DMS 273 treated with DMSO at 0.1 percent for 48 hours (cell line): Measurements from ENCODE around the gene BUD23.
"Not testable (repeated sequence)": the region's sequence is repeated elsewhere in the genome, so short reads cannot be mapped to it uniquely, and the experiment has no call there.

Experiments
- DNase-seq: peaks from one replicate; lab custom pipeline; 2025; lab: John Stamatoyannopoulos, UW

Gene BUD23

GRCh38 chr7:73683056-73683787 lies at the start of gene BUD23, which contains the start of gene DNAJC30:
BUD23 (plus strand) TSS chr7:73683597; CDS start chr7:73683626, 29 bp downstream.
DNAJC30 (minus strand) TSS chr7:73683453; CDS start chr7:73683423, 30 bp downstream.
- peak; percentile 98 for DNase-seq

DNA sequence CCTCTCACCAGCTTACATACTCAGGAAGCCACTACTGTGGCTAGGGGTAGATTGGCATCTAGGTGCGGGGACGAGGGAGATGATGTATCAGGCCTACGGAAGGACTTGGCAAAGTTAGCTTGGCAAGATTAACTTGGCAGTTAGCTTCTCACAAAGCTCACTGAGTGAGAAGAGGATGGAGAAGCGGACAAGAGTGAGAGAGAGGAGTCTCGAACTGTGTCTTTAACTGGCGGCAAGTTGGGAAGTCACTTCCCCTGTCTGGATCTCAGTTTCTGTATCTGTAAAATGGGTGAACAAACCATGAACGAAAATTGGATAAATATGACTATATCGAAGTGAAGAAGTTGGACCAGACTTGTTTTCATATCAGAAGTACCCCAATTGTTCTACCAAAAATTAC lies 49.6 kb upstream of the BUD23 start:
- no peak for DNase-seq

DNA sequence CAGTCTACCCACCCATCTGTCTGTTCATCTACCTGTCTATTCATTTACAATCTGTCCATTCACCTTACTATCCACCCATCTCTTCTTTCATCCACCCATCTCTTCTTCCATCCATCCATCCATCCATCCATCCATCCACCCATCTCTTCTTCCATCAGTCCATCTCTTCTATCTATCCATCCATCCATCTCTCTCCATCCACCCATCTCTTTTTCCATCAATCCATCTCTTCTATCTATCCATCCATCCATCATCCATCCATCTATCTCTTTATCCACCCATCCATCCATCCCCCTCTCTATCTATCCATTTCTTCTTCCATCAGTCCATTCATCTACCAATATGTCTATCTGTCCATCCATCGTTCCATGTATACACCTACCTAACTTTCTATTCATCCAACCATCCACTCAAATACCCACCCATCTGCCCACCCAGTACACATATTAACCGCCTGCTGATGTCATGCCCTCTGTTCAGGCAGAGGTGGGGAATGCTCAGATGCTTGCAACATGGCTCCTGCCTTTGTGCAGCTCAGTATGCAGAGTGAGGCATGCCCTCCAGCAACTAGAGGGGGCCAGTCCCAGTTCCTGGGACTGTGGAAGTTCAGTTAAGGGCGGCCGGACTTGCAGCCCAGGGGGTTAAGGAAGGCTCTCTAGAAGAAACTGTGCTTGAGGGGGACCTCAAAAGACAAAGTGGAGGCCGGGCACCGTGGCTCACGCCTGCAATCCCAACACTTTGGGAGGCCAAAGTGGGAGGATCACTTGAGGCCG lies 47.8 kb upstream of the BUD23 start:
- no peak for DNase-seq

DNA sequence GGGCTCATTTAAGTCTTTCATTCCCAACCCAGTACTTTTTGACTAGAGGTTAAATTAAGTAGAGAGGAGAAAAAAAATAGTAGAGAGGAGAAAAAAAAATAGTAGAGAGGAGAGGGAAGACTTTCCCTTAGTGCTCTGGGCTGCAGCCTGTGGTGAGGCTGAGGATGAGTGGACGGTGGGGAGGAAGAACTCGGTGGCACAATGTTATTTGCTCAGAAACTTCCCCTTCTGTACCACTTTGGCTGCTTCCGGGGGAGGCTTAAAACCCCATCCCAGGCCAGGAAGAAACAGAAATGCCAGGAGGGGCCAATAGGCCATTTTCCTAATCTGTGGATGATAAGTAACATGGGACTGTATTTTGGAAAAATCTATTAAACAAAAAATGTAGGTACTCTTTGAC lies 44.5 kb upstream of the BUD23 start:
- DNase-seq = no peak

GRCh38 chr7:73642834-73643233 lies 40.6 kb upstream of the BUD23 start:
- DNase-seq = no peak

DNA sequence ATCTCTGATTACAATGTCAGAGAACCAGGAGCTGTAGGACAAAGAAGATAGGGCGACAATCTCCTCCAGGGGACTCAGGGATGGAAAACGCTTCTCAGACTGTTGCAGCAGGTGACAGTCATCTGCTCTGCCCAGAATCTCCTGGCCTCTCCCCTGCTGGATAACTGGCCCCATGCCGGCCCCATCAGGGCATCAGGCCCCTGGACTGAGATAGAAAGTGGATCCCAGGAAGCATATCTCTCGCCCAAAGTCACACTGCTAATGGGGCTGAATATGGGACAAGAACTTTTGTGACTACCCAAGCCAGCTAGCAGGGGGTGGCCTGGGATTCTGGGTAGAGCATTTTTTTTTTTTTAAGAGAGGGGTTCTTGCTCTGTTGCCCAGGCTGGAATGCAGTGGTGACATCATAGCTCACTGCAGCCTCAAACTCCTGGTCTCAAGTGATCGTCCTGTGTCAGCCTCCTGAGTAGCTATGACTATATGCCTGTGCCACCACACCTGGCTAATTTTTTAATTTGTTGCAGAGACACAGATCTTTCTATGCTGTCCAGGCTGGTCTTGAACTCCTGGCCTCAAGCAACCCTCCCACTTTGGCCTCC lies 38.6 kb upstream of the BUD23 start:
- no peak for DNase-seq

GRCh38 chr7:73645643-73646174 lies 37.7 kb upstream of the BUD23 start:
- DNase-seq = no peak

DNA sequence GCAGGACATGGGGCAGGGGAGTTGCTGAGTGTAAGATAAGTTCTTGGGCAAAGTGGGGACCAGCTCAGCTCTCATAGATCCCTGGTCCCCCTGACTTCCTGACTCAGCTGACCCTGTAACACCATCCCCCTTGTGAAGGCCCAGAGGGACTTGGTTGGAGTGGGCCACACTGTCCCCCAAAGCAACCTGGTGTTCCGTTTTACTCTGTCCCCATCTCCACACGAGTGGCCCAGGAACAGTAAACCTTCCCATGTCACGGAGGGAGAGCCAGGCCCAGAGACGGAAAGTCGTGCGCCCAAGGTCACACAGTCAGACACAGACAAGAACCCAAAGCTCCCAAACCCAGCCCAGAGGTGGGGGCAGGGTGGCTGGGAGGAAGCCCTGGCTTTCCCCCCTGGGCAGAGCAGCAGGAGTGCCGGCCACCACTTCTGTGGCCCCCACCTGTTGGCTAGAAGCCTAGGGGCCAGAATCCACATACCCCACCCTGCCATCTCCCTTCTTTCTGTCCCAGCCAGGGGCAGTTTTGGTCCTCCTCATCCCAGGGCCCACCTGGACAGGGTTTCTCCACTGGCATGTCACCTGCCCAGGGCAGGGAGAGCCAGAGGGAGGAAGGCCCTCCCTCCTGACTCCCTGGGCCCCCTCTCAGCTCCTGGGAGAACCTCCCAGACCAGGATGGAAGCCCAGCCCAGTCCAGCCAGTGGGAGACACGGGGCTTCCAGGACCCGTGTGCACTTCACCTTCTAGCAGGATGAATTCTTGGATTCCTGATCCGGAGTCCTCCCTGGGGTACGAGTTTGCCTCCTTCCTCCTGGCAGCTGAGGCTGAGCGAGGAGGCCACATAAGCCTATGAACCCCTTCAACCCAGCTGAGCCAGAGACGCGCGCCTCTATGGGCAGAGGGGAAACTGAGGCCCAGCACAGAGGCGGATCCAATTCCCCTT lies 36.3 kb upstream of the BUD23 start:
- no peak for DNase-seq

GRCh38 chr7:73647725-73648592 lies 35.4 kb upstream of the BUD23 start:
- no peak for DNase-seq

GRCh38 chr7:73648593-73649332 lies 34.6 kb upstream of the BUD23 start:
- no peak for DNase-seq

- no peak for DNase-seq
These were observed 33.8 kb upstream of the BUD23 start for GRCh38 chr7:73649576-73649975.

DNA sequence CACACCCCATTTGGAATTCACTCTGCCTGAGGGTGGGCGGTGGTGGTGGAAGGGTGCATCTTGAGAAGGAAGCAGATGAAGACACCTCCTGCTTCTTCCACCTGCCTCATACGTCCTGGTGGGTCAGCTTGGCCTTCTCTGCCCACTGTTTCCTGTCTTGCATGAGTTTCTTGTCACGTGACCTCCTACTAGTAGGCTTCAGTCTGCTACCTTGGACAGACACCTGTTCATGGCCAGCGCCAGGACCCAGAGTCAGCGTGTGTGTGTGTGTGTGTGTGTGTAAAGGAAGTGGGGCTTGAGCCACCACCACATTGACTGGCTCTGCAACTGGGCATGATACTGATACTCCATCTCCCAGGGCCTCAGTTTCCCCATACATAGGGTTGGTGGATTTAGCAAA lies 32.9 kb upstream of the BUD23 start:
- no peak for DNase-seq

DNA sequence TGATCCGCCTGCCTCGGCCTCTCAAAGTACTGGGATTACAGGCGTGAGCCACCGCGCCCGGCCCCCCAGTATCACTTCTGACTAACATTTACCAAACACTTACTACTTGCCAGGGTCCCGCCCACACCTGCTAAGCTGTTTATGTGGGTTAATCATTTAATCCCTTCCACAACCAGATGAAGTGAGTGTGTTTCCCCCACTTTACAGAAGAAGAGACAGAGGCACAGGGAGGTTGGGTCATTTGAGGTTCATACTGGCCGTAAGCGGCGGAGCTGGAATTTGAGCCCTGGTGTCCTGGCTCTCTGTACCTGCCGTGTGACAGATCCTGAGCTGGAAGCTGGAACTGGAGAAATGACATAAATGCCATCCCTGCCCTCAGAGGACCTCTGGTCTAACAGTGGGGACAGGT lies 30.9 kb upstream of the BUD23 start:
- DNase-seq = no peak

DNA sequence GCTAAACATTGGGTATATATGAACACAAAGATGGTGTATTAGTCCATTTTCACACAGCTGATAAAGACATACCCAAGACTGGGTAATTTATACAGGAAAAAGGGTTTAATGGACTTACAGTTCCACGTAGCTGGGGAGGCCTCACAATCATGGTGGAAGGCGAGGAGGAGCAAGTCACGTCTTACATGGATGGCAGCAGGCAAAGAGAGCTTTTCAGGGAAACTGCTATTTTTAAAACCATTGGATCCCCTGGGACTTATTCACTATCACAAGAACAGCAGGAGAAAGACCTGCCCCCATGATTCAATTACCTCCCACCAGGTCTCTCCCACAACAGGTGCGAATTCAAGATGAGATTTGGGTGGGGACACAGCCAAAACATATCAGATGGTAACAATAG lies 28.1 kb upstream of the BUD23 start:
- DNase-seq = not testable (repeated sequence)

DNA sequence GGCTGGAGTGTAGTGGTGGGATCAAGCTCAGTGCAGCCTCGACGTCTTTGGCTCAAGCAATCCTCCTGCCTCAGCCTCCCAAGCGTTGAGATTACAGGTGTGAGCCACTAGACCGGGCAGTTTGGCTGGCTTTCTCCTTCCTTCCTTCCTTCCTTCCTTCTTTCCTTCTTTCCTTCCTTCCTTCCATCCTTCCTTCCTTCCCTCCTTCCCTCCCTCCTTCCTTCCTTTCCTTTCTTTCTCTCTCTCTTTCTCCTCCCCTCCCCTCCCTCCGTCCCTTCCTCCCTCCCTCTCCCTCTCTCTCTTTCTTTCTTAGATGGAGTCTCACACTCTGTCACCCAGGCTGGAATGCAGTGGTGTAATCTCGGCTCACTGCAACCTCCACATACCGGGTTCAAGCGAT lies 23.4 kb upstream of the BUD23 start:
- no peak for DNase-seq

- DNase-seq = not testable (repeated sequence)
These were observed 22.8 kb upstream of the BUD23 start for GRCh38 chr7:73660594-73660993.

DNA sequence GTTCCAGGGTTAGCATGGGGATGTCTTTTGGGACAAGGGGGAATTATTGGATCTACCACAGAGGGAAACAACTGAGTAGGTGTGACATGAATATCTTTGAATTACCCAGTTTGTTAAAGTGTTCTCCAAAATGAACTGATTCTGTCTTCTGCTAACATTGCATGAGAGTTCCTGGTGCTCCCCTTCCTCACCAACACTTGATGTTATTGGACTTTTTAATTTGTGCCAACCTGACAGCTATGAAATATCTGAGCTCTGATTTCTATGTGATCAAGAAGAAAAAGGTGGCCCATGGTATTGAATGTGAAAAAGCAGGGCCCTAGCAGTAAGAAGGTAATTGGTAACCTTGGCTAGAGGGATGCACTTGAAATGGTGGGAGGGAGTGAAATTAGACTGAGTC lies 20.4 kb upstream of the BUD23 start:
- DNase-seq = no peak

- peak; percentile 82 for DNase-seq
These were observed 15.9 kb upstream of the BUD23 start, which contains the start of gene VPS37D for GRCh38 chr7:73667344-73668102. VPS37D (plus strand) TSS chr7:73667831; CDS start chr7:73667959, 128 bp downstream.
